Neural cell (in vitro differentiated cells): ENCODE results near the gene PHACTR2. TPM values are rescaled to one million over a fixed set of nuclear protein-coding genes. Genes with fewer than 3 reads are reported as not detected.
"Not testable (repeated sequence)": the region's sequence is repeated elsewhere in the genome, so short reads cannot be mapped to it uniquely, and the experiment has no call there.

Experiments
- H2AFZ ChIP-seq: fragments of 200-600, 300-800 bp; sonication (generic), shearing (Covaris generic); 2 replicates; pipeline ENCODE4 v1.6.0; 2014; ENCODE audit warnings: low read depth, mild to moderate bottlenecking, antibody characterized with exemption, low read length, moderate library complexity
- H3F3A ChIP-seq: fragments of 200-600 bp; shearing (Covaris generic); 2 replicates; pipeline ENCODE4 v1.6.1; 2016; ENCODE audit warnings: mild to moderate bottlenecking, moderate library complexity, mixed read lengths, antibody characterized with exemption, low read length; ENCODE audit not compliant: insufficient read depth, poor library complexity, severe bottlenecking
- H3K27ac ChIP-seq: fragments of 200-600, 300-800 bp; sonication (generic), shearing (Covaris generic); 2 replicates; pipeline ENCODE4 v1.5.1; 2014; ENCODE audit warnings: mild to moderate bottlenecking, low read length, moderate library complexity
- H3K27me3 ChIP-seq: fragments of 300-800, 200-600 bp; sonication (generic), shearing (Covaris generic); 2 replicates; pipeline ENCODE4 v1.6.0; 2014; ENCODE audit warnings: mild to moderate bottlenecking, low read depth, low read length, moderate library complexity; ENCODE audit not compliant: insufficient read depth
- H3K36me3 ChIP-seq: fragments of 300-800, 200-600 bp; sonication (generic), shearing (Covaris generic); 2 replicates; pipeline ENCODE4 v1.5.1; 2014; ENCODE audit warnings: mild to moderate bottlenecking, antibody characterized with exemption, low read length, moderate library complexity; ENCODE audit not compliant: insufficient read depth
- H3K4me2 ChIP-seq: fragments of 300-800, 200-600 bp; sonication (generic), shearing (Covaris generic); 2 replicates; pipeline ENCODE4 v1.6.0; 2014; ENCODE audit warnings: mild to moderate bottlenecking, low read length
- H3K4me3 ChIP-seq: fragments of 300-800, 200-600 bp; sonication (generic), shearing (Covaris generic); 2 replicates; pipeline ENCODE4 v1.5.1; 2014; ENCODE audit warnings: mild to moderate bottlenecking, low read length, moderate library complexity
- H3K79me2 ChIP-seq: fragments of 200-600 bp; shearing (Covaris generic); replicated peaks from 2 replicates; pipeline ENCODE4 v1.6.0; 2014; ENCODE audit warnings: mild to moderate bottlenecking, low read length, moderate library complexity; ENCODE audit not compliant: insufficient read depth
- H3K9ac ChIP-seq: fragments of 300-800, 200-600 bp; sonication (generic), shearing (Covaris generic); 2 replicates; pipeline ENCODE4 v1.6.1; 2016; ENCODE audit warnings: mild to moderate bottlenecking, low read length, mixed read lengths
- H3K9me2 ChIP-seq: fragments of 200-600 bp; shearing (Covaris generic); 2 replicates; pipeline ENCODE4 v1.6.1; 2016; ENCODE audit warnings: mild to moderate bottlenecking, low read length, mixed read lengths; ENCODE audit not compliant: insufficient read depth
- H3K9me3 ChIP-seq: fragments of 200-600, 300-800 bp; sonication (generic), shearing (Covaris generic); 2 replicates; pipeline ENCODE4 v1.6.1; 2016; ENCODE audit warnings: mild to moderate bottlenecking, mixed run types, low read length, moderate library complexity, mixed read lengths
- H4K20me1 ChIP-seq: fragments of 200-600 bp; shearing (Covaris generic); 2 replicates; pipeline ENCODE4 v1.6.1; 2016; ENCODE audit warnings: mild to moderate bottlenecking, mixed run types; ENCODE audit not compliant: insufficient read depth
- CTCF ChIP-seq: fragments of 450-650 bp; IDR thresholded peaks from 2 replicates; pipeline ENCODE4 v1.5.1; 2014; ENCODE audit warnings: antibody characterized with exemption, mild to moderate bottlenecking, moderate library complexity; ENCODE audit not compliant: poor library complexity, severe bottlenecking
- EP300 ChIP-seq: fragments of 450-650 bp; conservative IDR thresholded peaks from 2 replicates; pipeline ENCODE4 v1.6.1; 2014; ENCODE audit warnings: antibody characterized with exemption, mild to moderate bottlenecking, moderate library complexity; ENCODE audit not compliant: poor library complexity, severe bottlenecking
- EZH2 ChIP-seq: fragments of 200-600, 300-800 bp; shearing (Covaris generic), sonication (generic); IDR thresholded peaks from 2 replicates; pipeline ENCODE4 v1.6.1; 2014; ENCODE audit warnings: antibody characterized with exemption, low read length, borderline replicate concordance, mild to moderate bottlenecking; ENCODE audit not compliant: insufficient read depth, poor library complexity, severe bottlenecking
- MXI1 ChIP-seq: fragments of 450-650 bp; conservative IDR thresholded peaks from 2 replicates; pipeline ENCODE4 v1.6.1; 2014; ENCODE audit warnings: antibody characterized with exemption, mild to moderate bottlenecking; ENCODE audit not compliant: poor library complexity, severe bottlenecking
- POLR2AphosphoS5 ChIP-seq: IDR thresholded peaks from 2 replicates; pipeline ENCODE4 v1.6.1; 2012
- RAD21 ChIP-seq: fragments of 450-650 bp; conservative IDR thresholded peaks from 2 replicates; pipeline ENCODE4 v1.6.1; 2014; ENCODE audit warnings: antibody characterized with exemption, mild to moderate bottlenecking, moderate library complexity
- REST ChIP-seq: IDR thresholded peaks from 2 replicates; pipeline ENCODE4 v1.6.1; 2012; ENCODE audit warnings: borderline replicate concordance
- SMC3 ChIP-seq: fragments of 450-650 bp; conservative IDR thresholded peaks from 2 replicates; pipeline ENCODE4 v1.6.1; 2014; ENCODE audit warnings: antibody characterized with exemption, mild to moderate bottlenecking, moderate library complexity; ENCODE audit not compliant: poor library complexity
- TAF1 ChIP-seq: IDR thresholded peaks from 2 replicates; pipeline ENCODE4 v1.6.1; 2012; ENCODE audit warnings: low read depth
- polyA plus RNA-seq: library from polyadenylated mRNA; depleted of rRNA; stranded (reverse); fragments of >200 nt; gene quantifications from 2 replicates; pipeline ENCODE4 v1.2.3, GENCODE V29; 2014

Gene PHACTR2
- polyA plus RNA-seq, 1 donor from 2014 or later: 2.8 TPM

- peak overlapping the region; percentile 88 for H3K9ac ChIP-seq
- H2AFZ ChIP-seq: peak overlapping the region; percentile 87
- no peak for TF ChIP-seq POLR2AphosphoS5
- TF ChIP-seq TAF1: no peak
- TF ChIP-seq CTCF: no peak
- TF ChIP-seq MXI1: no peak
- no peak for TF ChIP-seq SMC3
- no peak for TF ChIP-seq EP300
- TF ChIP-seq EZH2: no peak
- TF ChIP-seq RAD21: no peak
- no peak for TF ChIP-seq REST
- no peaks in the 10 kb centered on the region for H3K27me3 ChIP-seq
- peak overlapping the region; percentile 95 for H3K27ac ChIP-seq
- H3K4me3 ChIP-seq: peak overlapping the region; percentile 91
- H3K9me3 ChIP-seq: no peaks in the 10 kb centered on the region
- peak overlapping the region; percentile 99 for H3K4me2 ChIP-seq
- no peaks in the 10 kb centered on the region for H4K20me1 ChIP-seq
- peaks cover 22% of the 10 kb centered on the region for H3K79me2 ChIP-seq
- no peaks in the 10 kb centered on the region for H3F3A ChIP-seq
- no peaks in the 10 kb centered on the region for H3K9me2 ChIP-seq
- peaks cover 15% of the 10 kb centered on the region for H3K36me3 ChIP-seq
Measured at GRCh38 chr6:143844006-143844405, 166.2 kb downstream of the PHACTR2 start.

GRCh38 chr6:143845033-143845432 lies 167.3 kb downstream of the PHACTR2 start:
- H3K27ac ChIP-seq: no peak overlapping the region
- H3K36me3 ChIP-seq: peaks cover 15% of the 10 kb centered on the region
- H4K20me1 ChIP-seq: no peaks in the 10 kb centered on the region
- H3K79me2 ChIP-seq: peaks cover 22% of the 10 kb centered on the region
- TF ChIP-seq POLR2AphosphoS5: no peak
- no peak for TF ChIP-seq EP300
- TF ChIP-seq MXI1: no peak
- H3K9ac ChIP-seq: no peak overlapping the region
- no peaks in the 10 kb centered on the region for H3K9me2 ChIP-seq
- no peaks in the 10 kb centered on the region for H3K27me3 ChIP-seq
- peak overlapping the region; percentile 91 for H3K4me3 ChIP-seq
- H3K9me3 ChIP-seq: no peaks in the 10 kb centered on the region
- no peaks in the 10 kb centered on the region for H3F3A ChIP-seq
- no peak overlapping the region for H2AFZ ChIP-seq
- no peak overlapping the region for H3K4me2 ChIP-seq

GRCh38 chr6:143851706-143852105 lies 173.9 kb downstream of the PHACTR2 start:
- not testable (repeated sequence) for H4K20me1 ChIP-seq, H3K9me3 ChIP-seq, H3K79me2 ChIP-seq, H3K27me3 ChIP-seq, H3K27ac ChIP-seq, H2AFZ ChIP-seq, H3K9me2 ChIP-seq, H3F3A ChIP-seq, H3K9ac ChIP-seq, H3K4me3 ChIP-seq, H3K4me2 ChIP-seq
- peaks cover 13% of the 10 kb centered on the region for H3K36me3 ChIP-seq

- not testable (repeated sequence) for H3K9ac ChIP-seq, H3K9me2 ChIP-seq, H3F3A ChIP-seq, H2AFZ ChIP-seq, H3K79me2 ChIP-seq, H3K9me3 ChIP-seq, H3K27ac ChIP-seq, H3K4me2 ChIP-seq, H3K4me3 ChIP-seq, H4K20me1 ChIP-seq, H3K27me3 ChIP-seq
- H3K36me3 ChIP-seq: peaks cover 23% of the 10 kb centered on the region
Measured at GRCh38 chr6:143855057-143855456, 177.3 kb downstream of the PHACTR2 start.

GRCh38 chr6:143856762-143857161 lies 179.0 kb downstream of the PHACTR2 start:
- not testable (repeated sequence) for H3K9ac ChIP-seq, H3F3A ChIP-seq, H3K27ac ChIP-seq, H2AFZ ChIP-seq, H3K79me2 ChIP-seq, H3K4me2 ChIP-seq, H3K4me3 ChIP-seq, H3K27me3 ChIP-seq, H3K9me2 ChIP-seq, H3K9me3 ChIP-seq, H4K20me1 ChIP-seq
- H3K36me3 ChIP-seq: peaks cover 23% of the 10 kb centered on the region
